Tibial artery (tissue), 4 donors: ENCODE data around the gene RECK.

Experiments
- DNase-seq, 2 donors: peaks; one replicate each; pipeline ENCODE4 v3.0.0-alpha.2; 2019
- H3K27ac ChIP-seq, 2 donors: fragments of 200-600 bp; sonication (generic) in 1 of 2; 1 replicate in 1 of 2; 2 replicates in 1 of 2; pipeline ENCODE4 v1.5.1; 2018 to 2019; ENCODE audit warnings: mild to moderate bottlenecking in 1 of 2
- H3K27me3 ChIP-seq, 2 donors: fragments of 200-600 bp; sonication (generic) in 1 of 2; one replicate each; pipeline versions ENCODE4 v1.5.1 to v1.6.0; 2016 to 2019
- H3K36me3 ChIP-seq, 3 donors: fragments of 200-600 bp; sonication (generic) in 2 of 3; one replicate each; pipeline ENCODE4 v1.5.1; 2016 to 2019; ENCODE audit warnings: mild to moderate bottlenecking in 2 of 3
- H3K4me1 ChIP-seq, 4 donors: fragments of 200-600 bp; sonication (generic) in 2 of 4; 1 replicate in 3 of 4; 2 replicates in 1 of 4; pipeline ENCODE4 v1.5.1; 2016 to 2019
- H3K4me3 ChIP-seq, 2 donors: fragments of 200-600 bp; sonication (generic) in 1 of 2; 1 replicate in 1 of 2; 2 replicates in 1 of 2; pipeline ENCODE4 v1.5.1; 2018 to 2019; ENCODE audit warnings: mild to moderate bottlenecking in 2 of 2
- H3K9me3 ChIP-seq, 3 donors: fragments of 200-600 bp; sonication (generic) in 1 of 3; one replicate each; pipeline ENCODE4 v1.5.1; 2016 to 2019
- intact Hi-C: fragments of 100-400 bp; cut with DNase I; formaldehyde crosslinking; loops from one replicate; pipeline ENCODE4 v1.15.0; 2023; ENCODE audit warnings: low total_unique reads
- TF ChIP-seq, protein P1 (sequence below), 2 experiments: fragments of 200-600 bp in 1 of 2; fragments of 450-650 bp in 1 of 2; IDR thresholded peaks; one replicate each; pipeline ENCODE4 v1.5.1; 2017 to 2019; ENCODE audit warnings: antibody characterized with exemption in 2 of 2, mild to moderate bottlenecking in 1 of 2, moderate library complexity in 1 of 2

RECK gene

DNA sequence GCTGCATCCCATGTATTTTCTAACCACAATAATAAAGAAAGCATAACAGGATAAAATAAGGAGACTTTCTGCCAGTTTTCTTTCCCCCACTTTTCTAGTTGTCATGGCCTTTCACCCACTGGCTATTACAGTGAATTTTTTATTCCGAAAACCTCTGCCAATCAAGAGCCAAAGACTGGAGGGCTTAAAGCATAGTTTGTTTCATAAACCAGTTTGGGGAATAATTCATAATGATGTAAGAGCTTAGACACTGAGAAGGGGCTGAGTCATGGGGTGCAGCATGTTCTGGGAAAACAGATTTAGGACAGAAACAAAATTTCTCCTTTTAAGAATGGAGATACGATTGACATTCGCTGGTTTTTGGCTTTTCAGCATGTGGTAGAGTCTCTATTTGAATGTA is 95.4 kb downstream of the RECK start:
- H3K4me3 ChIP-seq: no peak overlapping the region
- H3K27ac ChIP-seq: peak overlapping the region; percentile 4 to 39
- no peaks in the 10 kb centered on the region for H3K9me3 ChIP-seq
- no peaks in the 10 kb centered on the region for H3K27me3 ChIP-seq
- peaks cover 0 to 11% (median 8%) of the 10 kb centered on the region in 4 donors for H3K4me1 ChIP-seq
- TF ChIP-seq, protein P1, sequence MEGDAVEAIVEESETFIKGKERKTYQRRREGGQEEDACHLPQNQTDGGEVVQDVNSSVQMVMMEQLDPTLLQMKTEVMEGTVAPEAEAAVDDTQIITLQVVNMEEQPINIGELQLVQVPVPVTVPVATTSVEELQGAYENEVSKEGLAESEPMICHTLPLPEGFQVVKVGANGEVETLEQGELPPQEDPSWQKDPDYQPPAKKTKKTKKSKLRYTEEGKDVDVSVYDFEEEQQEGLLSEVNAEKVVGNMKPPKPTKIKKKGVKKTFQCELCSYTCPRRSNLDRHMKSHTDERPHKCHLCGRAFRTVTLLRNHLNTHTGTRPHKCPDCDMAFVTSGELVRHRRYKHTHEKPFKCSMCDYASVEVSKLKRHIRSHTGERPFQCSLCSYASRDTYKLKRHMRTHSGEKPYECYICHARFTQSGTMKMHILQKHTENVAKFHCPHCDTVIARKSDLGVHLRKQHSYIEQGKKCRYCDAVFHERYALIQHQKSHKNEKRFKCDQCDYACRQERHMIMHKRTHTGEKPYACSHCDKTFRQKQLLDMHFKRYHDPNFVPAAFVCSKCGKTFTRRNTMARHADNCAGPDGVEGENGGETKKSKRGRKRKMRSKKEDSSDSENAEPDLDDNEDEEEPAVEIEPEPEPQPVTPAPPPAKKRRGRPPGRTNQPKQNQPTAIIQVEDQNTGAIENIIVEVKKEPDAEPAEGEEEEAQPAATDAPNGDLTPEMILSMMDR (IDR thresholded peaks at IDR 0.05): no peak
- DNase-seq: no peak
- intact Hi-C loops: no loop called here
- no peaks in the 10 kb centered on the region for H3K36me3 ChIP-seq

DNA sequence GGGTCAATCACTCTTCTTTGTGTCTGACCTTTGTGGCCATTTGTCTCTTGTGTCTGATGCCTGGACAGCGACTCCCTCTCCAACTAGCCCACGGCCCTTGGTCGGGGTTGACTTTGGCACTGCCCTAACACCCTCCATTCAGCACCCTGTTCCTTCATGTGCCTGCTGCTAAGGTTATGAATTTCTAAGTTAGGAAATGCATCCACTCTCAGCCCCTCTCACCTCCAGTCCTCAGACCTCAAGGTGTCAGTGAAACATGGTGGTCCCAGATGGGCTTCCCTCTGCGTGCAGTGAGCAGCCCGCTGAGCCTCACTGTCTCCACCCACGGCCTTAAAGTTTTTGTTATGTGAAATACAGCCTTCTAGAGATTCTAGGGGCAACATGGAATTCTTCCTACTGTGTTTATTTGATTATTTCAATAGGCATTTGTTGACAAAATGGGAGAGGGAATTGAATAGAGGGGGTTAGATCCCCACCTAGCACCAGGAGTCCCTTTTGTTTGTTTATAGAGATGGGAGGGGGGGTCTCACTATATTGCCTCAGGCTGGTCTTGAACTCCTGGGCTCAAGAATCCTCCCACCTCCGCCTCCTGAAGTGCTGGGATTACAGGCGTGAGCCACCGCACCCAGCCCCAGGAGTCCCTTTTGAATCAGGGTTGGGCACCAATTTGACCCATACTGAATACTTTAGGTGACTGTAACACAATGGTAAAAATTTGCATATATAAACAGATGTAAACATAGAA is 98.2 kb downstream of the RECK start:
- intact Hi-C loops: no loop called here
- no peak for DNase-seq
- TF ChIP-seq, protein P1 (IDR thresholded peaks at IDR 0.05): no peak
- no peaks in the 10 kb centered on the region for H3K36me3 ChIP-seq
- H3K27me3 ChIP-seq: no peaks in the 10 kb centered on the region
- peaks cover 0 to 36% (median 16%) of the 10 kb centered on the region in 4 donors for H3K4me1 ChIP-seq
- H3K4me3 ChIP-seq: no peak overlapping the region
- no peak overlapping the region for H3K27ac ChIP-seq
- H3K9me3 ChIP-seq: no peaks in the 10 kb centered on the region

DNA sequence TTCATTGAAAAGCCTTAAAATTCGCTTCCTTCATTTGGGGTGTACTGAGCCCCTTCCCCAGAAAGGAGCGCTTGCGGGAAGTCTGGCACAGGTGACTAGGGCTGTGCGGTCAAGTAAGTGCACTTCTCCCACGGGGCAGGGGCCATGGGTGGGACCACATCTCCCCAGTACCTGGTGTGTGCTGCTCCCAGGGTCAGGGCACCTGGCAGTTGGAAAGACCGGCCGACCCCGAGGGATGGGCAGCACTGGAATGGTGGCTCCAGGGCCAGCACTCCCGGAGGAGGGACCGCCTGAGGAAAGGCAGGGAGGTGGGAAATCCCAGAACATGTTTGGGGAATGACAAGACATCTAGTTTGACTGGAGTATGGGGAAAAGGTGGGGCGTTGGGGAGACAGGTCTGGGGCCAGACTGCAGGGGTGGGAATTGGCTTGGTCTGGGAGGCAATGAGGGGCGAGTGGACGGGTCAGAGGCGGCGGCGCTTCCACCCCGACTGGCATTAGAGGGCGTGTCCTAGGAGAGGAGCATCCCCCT is 99.1 kb downstream of the RECK start:
- Histone ChIP-seq H3K9me3 (no peaks in the 10 kb centered on the region), H3K27ac (peak overlapping the region; percentile 85 to 89), H3K36me3 (no peaks in the 10 kb centered on the region), H3K4me3 (peak overlapping the region; percentile 85 to 97), H3K4me1 (peaks cover 0 to 45% (median 21%) of the 10 kb centered on the region in 4 donors), H3K27me3 (no peaks in the 10 kb centered on the region)
- DNase-seq: no peak
- intact Hi-C loops: no loop called here
- TF ChIP-seq, protein P1 (IDR thresholded peaks at IDR 0.05): no peak

DNA sequence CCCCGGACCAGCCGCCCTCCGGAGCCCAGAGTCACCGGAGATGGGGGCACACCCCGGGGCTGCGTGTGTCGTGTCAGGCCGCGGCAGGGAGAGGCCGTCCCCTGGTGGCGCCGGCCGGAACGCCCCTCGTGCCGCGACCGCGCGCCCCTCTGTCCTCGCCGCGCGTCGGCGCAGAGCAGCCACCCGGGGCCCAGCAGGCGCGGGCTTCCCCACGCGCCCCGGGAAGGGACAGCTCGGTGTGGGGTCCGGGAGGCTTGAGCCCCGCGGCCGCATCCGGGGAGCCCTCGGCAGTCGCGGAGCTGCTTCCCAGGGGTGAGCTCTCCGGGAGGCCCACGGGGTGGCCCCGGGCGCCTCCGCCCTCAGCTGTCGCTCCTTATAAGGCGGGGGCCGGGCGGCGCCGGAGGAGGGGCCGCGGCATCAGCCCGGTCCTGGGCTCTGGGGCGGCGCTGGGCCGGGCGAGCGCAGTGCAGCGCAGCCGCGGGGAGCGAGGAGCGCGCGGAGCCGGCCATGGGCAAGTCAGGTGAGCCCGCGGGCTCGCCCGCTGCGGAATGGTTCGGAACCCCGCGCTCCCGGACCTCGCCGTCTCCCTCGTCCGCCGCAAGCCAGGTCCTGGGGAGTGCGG is 99.7 kb downstream of the RECK start, which contains the start of gene GLIPR2:
Gene GLIPR2, plus strand, starts transcription at position 462 of the 622 bp plus-strand sequence. Its CDS starts 46 bp downstream, at position 508.
- H3K36me3 ChIP-seq: no peaks in the 10 kb centered on the region
- H3K27me3 ChIP-seq: no peaks in the 10 kb centered on the region
- no peaks in the 10 kb centered on the region for H3K9me3 ChIP-seq
- peak within 1 kb of the TSS; percentile 85 to 97 for H3K4me3 ChIP-seq
- H3K4me1 ChIP-seq: peaks cover 0 to 51% (median 21%) of the 10 kb centered on the region in 4 donors
- H3K27ac ChIP-seq: peak within 1 kb of the TSS; percentile 85 to 89
- intact Hi-C loops: no loop called here
- TF ChIP-seq, protein P1 (IDR thresholded peaks at IDR 0.05): peak; percentile 25 to 39
- peak; percentile 83 to 92 for DNase-seq

DNA sequence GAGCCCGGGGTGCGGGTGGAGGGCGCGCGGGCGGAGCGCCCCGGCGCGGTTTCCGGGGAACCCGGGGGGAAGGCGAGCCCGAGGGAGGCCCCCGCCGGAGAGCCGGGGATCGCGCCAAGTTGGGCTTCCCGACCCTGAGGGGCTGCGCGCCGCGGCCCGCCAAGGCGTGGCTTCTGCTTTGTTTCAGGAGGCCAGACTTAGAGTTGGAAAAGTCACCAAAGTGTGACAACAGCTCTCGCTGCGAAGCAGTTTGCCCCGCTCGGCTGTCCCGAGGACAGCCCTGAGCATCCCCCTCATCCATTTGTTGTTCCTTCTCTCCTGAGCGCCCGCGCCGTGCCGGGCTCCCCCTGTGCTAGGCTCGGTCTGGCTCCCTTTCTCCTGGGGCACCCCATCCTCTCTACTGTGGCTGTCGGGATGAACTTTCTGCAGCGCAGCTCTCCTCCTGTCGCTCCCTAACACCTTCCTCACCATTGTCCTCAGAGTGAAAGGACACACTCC is 100.2 kb downstream of the RECK start:
- DNase-seq: peak in 1 of 2 donors; percentile 68
- peaks cover 0 to 52% (median 27%) of the 10 kb centered on the region in 4 donors for H3K4me1 ChIP-seq
- peak overlapping the region; percentile 85 to 89 for H3K27ac ChIP-seq
- H3K36me3 ChIP-seq: no peaks in the 10 kb centered on the region
- no peaks in the 10 kb centered on the region for H3K27me3 ChIP-seq
- TF ChIP-seq, protein P1 (IDR thresholded peaks at IDR 0.05): no peak
- intact Hi-C loops: no loop called here
- peak overlapping the region; percentile 85 to 97 for H3K4me3 ChIP-seq
- H3K9me3 ChIP-seq: no peaks in the 10 kb centered on the region
